ENCODE results near the gene STAB1.

DNA sequence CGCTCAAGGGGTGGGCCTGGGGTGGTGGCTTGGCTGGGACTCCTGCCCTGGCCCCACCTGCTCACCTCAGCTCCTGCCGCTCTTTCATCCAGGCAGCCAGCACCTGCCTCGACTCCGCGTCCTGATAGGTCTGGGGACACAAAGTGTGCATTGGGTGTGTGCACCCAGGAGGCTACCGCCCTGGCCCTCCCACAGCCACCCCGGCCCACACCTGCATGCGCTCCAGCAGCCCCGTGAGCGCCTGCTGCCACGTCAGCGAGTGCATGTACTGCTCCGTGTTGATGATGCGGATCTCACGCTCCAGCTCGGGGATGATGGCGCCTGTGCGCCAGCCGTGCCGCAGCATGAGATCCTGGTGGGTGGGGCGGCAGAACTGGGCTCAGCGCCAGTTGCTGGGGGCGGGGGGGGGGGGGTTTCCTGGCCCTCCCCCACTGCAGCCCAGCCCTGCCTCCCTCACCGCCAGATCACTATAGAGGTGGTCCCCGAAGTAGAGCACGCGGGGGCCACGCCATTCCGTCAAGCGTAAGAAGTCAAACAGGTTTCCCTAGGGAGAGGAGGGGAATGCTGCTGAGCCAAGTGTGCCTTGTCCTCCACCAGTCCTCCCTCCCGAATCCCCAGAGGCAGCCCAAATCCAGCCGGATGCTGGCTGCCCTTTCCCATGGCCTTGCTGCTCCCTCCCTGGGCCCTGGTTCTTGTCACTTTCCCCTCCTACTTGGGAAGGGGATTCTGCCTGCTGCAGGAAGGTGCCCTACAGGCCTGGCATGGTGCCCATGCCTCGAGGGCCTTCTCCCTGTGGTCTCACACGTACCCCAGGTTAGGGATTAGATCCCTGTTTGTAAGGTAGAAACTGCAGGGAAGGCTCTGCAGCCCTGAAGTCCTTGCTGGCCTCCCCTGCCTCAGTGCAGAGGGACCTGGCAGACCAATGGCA, 29.9 kb downstream of the STAB1 start:
- TF ChIP-seq, protein P1, sequence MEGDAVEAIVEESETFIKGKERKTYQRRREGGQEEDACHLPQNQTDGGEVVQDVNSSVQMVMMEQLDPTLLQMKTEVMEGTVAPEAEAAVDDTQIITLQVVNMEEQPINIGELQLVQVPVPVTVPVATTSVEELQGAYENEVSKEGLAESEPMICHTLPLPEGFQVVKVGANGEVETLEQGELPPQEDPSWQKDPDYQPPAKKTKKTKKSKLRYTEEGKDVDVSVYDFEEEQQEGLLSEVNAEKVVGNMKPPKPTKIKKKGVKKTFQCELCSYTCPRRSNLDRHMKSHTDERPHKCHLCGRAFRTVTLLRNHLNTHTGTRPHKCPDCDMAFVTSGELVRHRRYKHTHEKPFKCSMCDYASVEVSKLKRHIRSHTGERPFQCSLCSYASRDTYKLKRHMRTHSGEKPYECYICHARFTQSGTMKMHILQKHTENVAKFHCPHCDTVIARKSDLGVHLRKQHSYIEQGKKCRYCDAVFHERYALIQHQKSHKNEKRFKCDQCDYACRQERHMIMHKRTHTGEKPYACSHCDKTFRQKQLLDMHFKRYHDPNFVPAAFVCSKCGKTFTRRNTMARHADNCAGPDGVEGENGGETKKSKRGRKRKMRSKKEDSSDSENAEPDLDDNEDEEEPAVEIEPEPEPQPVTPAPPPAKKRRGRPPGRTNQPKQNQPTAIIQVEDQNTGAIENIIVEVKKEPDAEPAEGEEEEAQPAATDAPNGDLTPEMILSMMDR (IDR thresholded peaks at IDR 0.05) = no peak
- TF ChIP-seq BHLHE40 (IDR thresholded peaks at IDR 0.05; ENCODE audit: low read depth, low read length) (no peak), CEBPB (IDR thresholded peaks at IDR 0.05) (no peak), MYC (IDR thresholded peaks at IDR 0.05; ENCODE audit: borderline replicate concordance, low read length) (no peak), POLR2A (IDR thresholded peaks at IDR 0.05; ENCODE audit: low read length) (no peak)
- TF ChIP-seq, protein P2, sequence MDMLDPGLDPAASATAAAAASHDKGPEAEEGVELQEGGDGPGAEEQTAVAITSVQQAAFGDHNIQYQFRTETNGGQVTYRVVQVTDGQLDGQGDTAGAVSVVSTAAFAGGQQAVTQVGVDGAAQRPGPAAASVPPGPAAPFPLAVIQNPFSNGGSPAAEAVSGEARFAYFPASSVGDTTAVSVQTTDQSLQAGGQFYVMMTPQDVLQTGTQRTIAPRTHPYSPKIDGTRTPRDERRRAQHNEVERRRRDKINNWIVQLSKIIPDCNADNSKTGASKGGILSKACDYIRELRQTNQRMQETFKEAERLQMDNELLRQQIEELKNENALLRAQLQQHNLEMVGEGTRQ (IDR thresholded peaks at IDR 0.05) = no peak
